Vagina (tissue), 2 donors: Measurements from ENCODE around the gene MAML2.

ENCODE experiments used
- CTCF ChIP-seq, 3 experiments: fragments of 450-650 bp in 2 of 3; fragments of 200-600 bp in 1 of 3; sonication (generic) in 1 of 3; IDR thresholded peaks; one replicate each; pipeline ENCODE4 v1.5.1; 2017 to 2019; ENCODE audit warnings: antibody characterized with exemption in 3 of 3, mild to moderate bottlenecking in 2 of 3, moderate library complexity in 2 of 3
- POLR2AphosphoS5 ChIP-seq, 2 donors: sonication (generic); formaldehyde crosslinking; IDR thresholded peaks; one replicate each; pipeline ENCODE4 v1.9.0; 2017; ENCODE audit warnings: antibody characterized with exemption in 2 of 2, mild to moderate bottlenecking in 2 of 2, low read depth in 1 of 2; ENCODE audit not compliant: insufficient read depth in 1 of 2

- TF ChIP-seq CTCF (IDR thresholded peaks at IDR 0.05) (no peak), POLR2AphosphoS5 (IDR thresholded peaks at IDR 0.05; ENCODE audit: insufficient read depth in 1 of 2, low read depth in 1 of 2) (no peak)
Observed at GRCh38 chr11:96143041-96143521, 199.9 kb downstream of the MAML2 start.
